GM19324 (cell line): ENCODE results near the gene OXSR1.
"Not testable (repeated sequence)": the region's sequence is repeated elsewhere in the genome, so short reads cannot be mapped to it uniquely, and the experiment has no call there.

Experiments used
- ATAC-seq: cut with Tn5 transposase; IDR thresholded peaks from one replicate; pipeline ENCODE4 v1.9.1; 2021; ENCODE audit warnings: mild to moderate bottlenecking, moderate library complexity; ENCODE audit not compliant: unreplicated experiment, low FRiP score

OXSR1 gene

DNA sequence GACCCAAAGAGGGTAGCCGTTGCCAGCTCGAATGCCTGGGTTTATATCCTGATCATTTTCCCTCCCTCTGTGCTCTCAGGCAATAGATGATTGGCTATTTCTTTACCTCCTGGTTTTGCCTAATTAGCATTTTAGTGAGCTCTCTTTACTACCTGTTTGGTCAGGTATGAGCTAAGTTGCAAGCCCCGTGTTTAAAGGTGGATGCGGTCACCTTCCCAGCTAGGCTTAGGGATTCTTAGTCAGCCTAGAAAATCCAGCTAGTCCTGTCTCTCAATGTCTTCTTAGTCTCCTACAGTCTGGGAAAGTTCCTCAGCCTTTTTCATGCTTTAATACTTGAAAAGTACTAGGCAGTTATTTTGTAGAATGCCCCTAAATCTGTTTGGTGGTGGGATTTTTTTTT is 131.7 kb downstream of the OXSR1 start:
- not testable (repeated sequence) for ATAC-seq

DNA sequence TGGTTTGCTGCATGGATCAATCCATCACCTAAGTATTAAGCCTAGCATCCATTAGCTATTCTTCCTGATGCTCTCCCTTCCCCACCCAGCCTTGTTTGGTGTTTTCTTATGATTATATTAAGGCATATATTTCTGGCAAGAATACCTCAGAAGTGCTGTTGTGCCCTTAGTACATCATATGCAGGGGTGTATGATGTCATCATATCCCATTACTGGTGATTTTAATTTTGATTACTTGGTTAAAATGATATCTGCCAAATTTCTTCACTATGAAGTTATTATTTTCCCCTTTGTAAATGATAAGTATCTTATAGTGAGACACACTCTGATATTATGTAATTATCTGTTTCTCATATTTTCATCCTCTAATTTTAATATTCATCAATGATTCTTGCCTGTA is 132.2 kb downstream of the OXSR1 start:
- ATAC-seq: no peak

DNA sequence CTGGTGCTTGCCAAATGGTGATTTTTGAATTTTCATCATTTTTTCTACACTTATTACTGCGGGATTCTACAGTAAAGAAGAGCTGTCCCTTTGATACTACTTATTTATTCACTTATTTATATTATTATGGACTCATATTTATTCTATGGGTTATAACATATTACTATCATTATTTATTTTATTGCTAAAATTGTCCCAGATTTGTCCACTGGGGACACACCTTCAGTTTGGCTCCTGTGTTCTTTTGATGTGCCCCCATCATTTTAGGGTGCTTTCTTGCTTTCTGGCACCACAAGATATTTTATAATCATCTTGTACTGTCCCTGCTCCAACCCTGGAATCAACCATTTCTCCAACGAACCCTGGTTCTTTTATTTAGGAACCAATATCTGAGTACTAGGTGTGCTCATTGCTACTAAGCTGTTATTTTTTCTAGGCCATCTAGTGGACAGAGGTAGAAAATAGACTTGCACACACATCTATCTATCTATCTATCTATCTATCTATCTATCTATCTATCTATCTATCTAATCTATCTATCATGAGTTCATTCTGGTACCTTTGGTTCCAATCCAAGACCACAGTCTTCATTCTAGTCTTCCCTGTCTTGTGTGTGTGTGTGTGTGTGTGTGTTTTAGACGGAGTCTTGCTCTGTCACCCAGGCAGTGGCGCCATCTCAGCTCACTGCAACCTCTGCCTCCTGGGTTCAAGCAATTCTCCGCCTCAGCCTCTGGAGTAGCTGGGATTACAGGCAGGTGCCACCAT is 132.8 kb downstream of the OXSR1 start:
- no peak for ATAC-seq
